K562 (cell line): ENCODE measurements around the gene LASP1. TPM values are rescaled to one million over a fixed set of nuclear protein-coding genes. Genes with fewer than 3 reads are reported as not detected.
A peak's percentile ranks its signal among the peaks of the same experiment; 100 is the strongest.

Experiments used
- CLOCK ChIP-seq: fragments of 250-450 bp; sonication (Bioruptor Pico); IDR thresholded peaks from 2 replicates; pipeline ENCODE4 v1.4.0; 2020; ENCODE audit warnings: mild to moderate bottlenecking, moderate library complexity, borderline replicate concordance
- E2F3 ChIP-seq: fragments of 250-450 bp; sonication (Bioruptor Pico); IDR thresholded peaks from 2 replicates; pipeline ENCODE4 v1.4.0; 2020; ENCODE audit warnings: mild to moderate bottlenecking
- ERF ChIP-seq: fragments of 450-650 bp; formaldehyde crosslinking; IDR thresholded peaks from 2 replicates; pipeline ENCODE4 v1.4.0; 2020; ENCODE audit warnings: mild to moderate bottlenecking, mixed read lengths
- FOXK2 ChIP-seq, 2 experiments: fragments of 450-650 bp; IDR thresholded peaks in 1 of 2; conservative IDR thresholded peaks in 1 of 2; 2 replicates each; pipeline ENCODE4 v1.6.1; 2016; ENCODE audit warnings: low read depth in 2 of 2, mild to moderate bottlenecking in 1 of 2
- GATA2 ChIP-seq: sonication (generic); formaldehyde crosslinking; IDR thresholded peaks from 2 replicates; pipeline ENCODE4 v1.4.0; 2020; ENCODE audit warnings: mild to moderate bottlenecking, missing genetic modification reagents
- LEF1 ChIP-seq: fragments of 450-650 bp; IDR thresholded peaks from 2 replicates; pipeline ENCODE4 v1.6.1; 2016; ENCODE audit warnings: mild to moderate bottlenecking
- NRF1 ChIP-seq, 2 experiments: fragments of 450-650 bp; IDR thresholded peaks in 1 of 2; conservative IDR thresholded peaks in 1 of 2; 2 replicates each; pipeline ENCODE4 v1.6.1; 2014; ENCODE audit warnings: mild to moderate bottlenecking in 2 of 2
- POLR2B ChIP-seq: fragments of 450-650 bp; IDR thresholded peaks from 2 replicates; pipeline ENCODE4 v1.6.1; 2018; ENCODE audit warnings: low read depth; ENCODE audit not compliant: partially characterized antibody
- POLR3G ChIP-seq: IDR thresholded peaks from 2 replicates; pipeline ENCODE4 v1.6.1; 2011; ENCODE audit not compliant: insufficient read length, insufficient replicate concordance; ENCODE audit errors: extremely low read depth
- RAD51 ChIP-seq: fragments of 450-650 bp; IDR thresholded peaks from 2 replicates; pipeline ENCODE4 v1.7.1; 2016; ENCODE audit warnings: low read depth, mild to moderate bottlenecking, borderline replicate concordance
- ZBTB26 ChIP-seq: fragments of 450-650 bp; formaldehyde crosslinking; IDR thresholded peaks from 2 replicates; pipeline ENCODE4 v1.4.0; 2022; ENCODE audit warnings: missing genetic modification characterization
- ZFPM2 ChIP-seq: fragments of 250-450 bp; sonication (Bioruptor Pico); IDR thresholded peaks from 2 replicates; pipeline ENCODE4 v1.5.1; 2022; ENCODE audit warnings: mild to moderate bottlenecking
- ZNF518B ChIP-seq: fragments of 250-450 bp; sonication (Bioruptor Pico); IDR thresholded peaks from 2 replicates; pipeline ENCODE4 v1.5.0; 2021; ENCODE audit warnings: mild to moderate bottlenecking, moderate library complexity
- ZNF766 ChIP-seq: fragments of 200-800 bp; sonication (Bioruptor generic); conservative IDR thresholded peaks from 2 replicates; pipeline ENCODE4 v1.6.1; 2016; ENCODE audit warnings: missing genetic modification characterization, missing compliant biosample characterization
- polyA plus RNA-seq, 8 experiments: library from polyadenylated mRNA; depleted of rRNA in 4 of 8; stranded (reverse) in 5 of 8; unstranded in 3 of 8; fragments of >200 nt; fragmentation: Nextera tagmentation in 2 of 8; fragmentation: Illumina TruSeq in 1 of 8; extraction: Ambion mirVana in 2 of 8; extraction: Trizol in 1 of 8; gene quantifications; 2 replicates each; pipeline versions ENCODE4 v1.2.1 to v1.2.3, GENCODE V29; 2011 to 2014; ENCODE audit warnings: inconsistent platforms in 1 of 8, missing spikeins in 1 of 8
- total RNA-seq, 7 experiments: library from RNA; depleted of rRNA in 6 of 7; stranded (reverse); fragments of >200 nt in 6 of 7; fragmentation: Illumina TruSeq in 2 of 7; extraction: Trizol in 2 of 7; gene quantifications; 2 replicates each; pipeline versions ENCODE4 v1.2.1 to v1.2.3, GENCODE V29; 2011 to 2021; ENCODE audit warnings: low replicate concordance in 1 of 7
- TF ChIP-seq, protein P1 (sequence below): fragments of 450-650 bp; formaldehyde crosslinking; IDR thresholded peaks from 2 replicates; pipeline ENCODE4 v1.4.0; 2020; ENCODE audit warnings: mild to moderate bottlenecking, moderate library complexity
- TF ChIP-seq, protein P2 (sequence below): sonication (generic); formaldehyde crosslinking; IDR thresholded peaks from 2 replicates; pipeline ENCODE4 v1.8.0; 2022; ENCODE audit warnings: mild to moderate bottlenecking, missing genetic modification reagents
- TF ChIP-seq, protein P3 (sequence below), 2 experiments: IDR thresholded peaks; 2 replicates each; pipeline ENCODE4 v1.6.1; 2011; ENCODE audit warnings: borderline replicate concordance in 1 of 2, control low read depth in 1 of 2, low read depth in 1 of 2, low read length in 1 of 2, mild to moderate bottlenecking in 1 of 2, mixed read lengths in 1 of 2, moderate library complexity in 1 of 2; ENCODE audit not compliant: insufficient read depth in 1 of 2, insufficient read length in 1 of 2, poor library complexity in 1 of 2, severe bottlenecking in 1 of 2; ENCODE audit errors: extremely low read depth in 1 of 2

The LASP1 gene
- total and polyA plus RNA-seq, 9 of the 15 experiments (the other 6 are each of a cell fraction or from before 2014, with no cell fraction given): 23.0 to 125 (median 55.3) TPM

- TF ChIP-seq, protein P1, sequence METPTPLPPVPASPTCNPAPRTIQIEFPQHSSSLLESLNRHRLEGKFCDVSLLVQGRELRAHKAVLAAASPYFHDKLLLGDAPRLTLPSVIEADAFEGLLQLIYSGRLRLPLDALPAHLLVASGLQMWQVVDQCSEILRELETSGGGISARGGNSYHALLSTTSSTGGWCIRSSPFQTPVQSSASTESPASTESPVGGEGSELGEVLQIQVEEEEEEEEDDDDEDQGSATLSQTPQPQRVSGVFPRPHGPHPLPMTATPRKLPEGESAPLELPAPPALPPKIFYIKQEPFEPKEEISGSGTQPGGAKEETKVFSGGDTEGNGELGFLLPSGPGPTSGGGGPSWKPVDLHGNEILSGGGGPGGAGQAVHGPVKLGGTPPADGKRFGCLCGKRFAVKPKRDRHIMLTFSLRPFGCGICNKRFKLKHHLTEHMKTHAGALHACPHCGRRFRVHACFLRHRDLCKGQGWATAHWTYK: no peak
- TF ChIP-seq NRF1 (conservative IDR thresholded peaks at IDR 0.05 in 1 of 2, IDR thresholded peaks at IDR 0.05 in 1 of 2) (no peak), CLOCK (CRISPR knock-in tag) (no peak), FOXK2 (conservative IDR thresholded peaks at IDR 0.05 in 1 of 2, IDR thresholded peaks at IDR 0.05 in 1 of 2; ENCODE audit: low read depth in 2 of 2) (0 out of 4 replicates have a peak, but pooled peaks of 1 of the 2 experiments have one; percentile 61), ZBTB26 (CRISPR knock-in tag) (no peak), ZNF518B (no peak), E2F3 (CRISPR knock-in tag) (no peak), LEF1 (no peak), ZNF766 (CRISPR knock-in tag) (no peak), POLR3G (no peak), RAD51 (no peak), ZFPM2 (CRISPR knock-in tag) (no peak), POLR2B (no peak), ERF (CRISPR knock-in tag) (no peak), GATA2 (CRISPR knock-in tag) (no peak)
- TF ChIP-seq, protein P2, sequence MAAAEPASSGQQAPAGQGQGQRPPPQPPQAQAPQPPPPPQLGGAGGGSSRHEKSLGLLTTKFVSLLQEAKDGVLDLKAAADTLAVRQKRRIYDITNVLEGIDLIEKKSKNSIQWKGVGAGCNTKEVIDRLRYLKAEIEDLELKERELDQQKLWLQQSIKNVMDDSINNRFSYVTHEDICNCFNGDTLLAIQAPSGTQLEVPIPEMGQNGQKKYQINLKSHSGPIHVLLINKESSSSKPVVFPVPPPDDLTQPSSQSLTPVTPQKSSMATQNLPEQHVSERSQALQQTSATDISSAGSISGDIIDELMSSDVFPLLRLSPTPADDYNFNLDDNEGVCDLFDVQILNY (CRISPR knock-in tag): no peak
- TF ChIP-seq, protein P3, sequence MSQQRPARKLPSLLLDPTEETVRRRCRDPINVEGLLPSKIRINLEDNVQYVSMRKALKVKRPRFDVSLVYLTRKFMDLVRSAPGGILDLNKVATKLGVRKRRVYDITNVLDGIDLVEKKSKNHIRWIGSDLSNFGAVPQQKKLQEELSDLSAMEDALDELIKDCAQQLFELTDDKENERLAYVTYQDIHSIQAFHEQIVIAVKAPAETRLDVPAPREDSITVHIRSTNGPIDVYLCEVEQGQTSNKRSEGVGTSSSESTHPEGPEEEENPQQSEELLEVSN (IDR thresholded peaks at IDR 0.05; ENCODE audit: borderline replicate concordance in 1 of 2, extremely low read depth in 1 of 2, insufficient read depth in 1 of 2, insufficient read length in 1 of 2, low read depth in 1 of 2, low read length in 1 of 2, poor library complexity in 1 of 2, severe bottlenecking in 1 of 2): no peak
Observed at GRCh38 chr17:38861399-38861843, 8.4 kb upstream of the LASP1 start (continued).
